Osteoblast (primary cell): Measurements from ENCODE around the gene RARB. TPM values are rescaled to one million over a fixed set of nuclear protein-coding genes. Genes with fewer than 3 reads are reported as not detected.

ENCODE experiments used
- DNase-seq: peaks from one replicate; pipeline ENCODE4 v3.0.0; 2011; ENCODE audit warnings: low spot score, mixed read lengths; ENCODE audit not compliant: insufficient read length; ENCODE audit errors: missing footprints
- H2AFZ ChIP-seq: 2 replicates; pipeline ENCODE4 v1.6.0; 2011; ENCODE audit warnings: mild to moderate bottlenecking, low read length
- H3K27ac ChIP-seq: 2 replicates; pipeline ENCODE4 v1.5.1; 2011; ENCODE audit warnings: mild to moderate bottlenecking, low read depth, low read length, moderate library complexity
- H3K27me3 ChIP-seq: 2 replicates; pipeline ENCODE4 v1.6.0; 2012; ENCODE audit warnings: mild to moderate bottlenecking, control low read depth, inconsistent platforms, low read length, moderate library complexity; ENCODE audit not compliant: insufficient read depth
- H3K36me3 ChIP-seq: 2 replicates; pipeline ENCODE4 v1.5.1; 2011; ENCODE audit warnings: mild to moderate bottlenecking, low read length, control low read depth, moderate library complexity; ENCODE audit not compliant: insufficient read depth
- H3K4me1 ChIP-seq: 2 replicates; pipeline ENCODE4 v1.5.1; 2011; ENCODE audit warnings: mild to moderate bottlenecking, low read length, control low read depth, moderate library complexity; ENCODE audit not compliant: insufficient read depth
- H3K4me2 ChIP-seq: 2 replicates; pipeline ENCODE4 v1.6.0; 2011; ENCODE audit warnings: mild to moderate bottlenecking, low read length; ENCODE audit not compliant: insufficient read depth
- H3K4me3 ChIP-seq: fragments of 200-600 bp; sonication (generic); 3 replicates; pipeline ENCODE4 v1.5.1; 2012; ENCODE audit warnings: mild to moderate bottlenecking, low read length, inconsistent platforms; ENCODE audit not compliant: insufficient read depth
- H3K79me2 ChIP-seq: 2 replicates; pipeline ENCODE4 v1.6.0; 2012; ENCODE audit warnings: mild to moderate bottlenecking, low read length, control low read depth, inconsistent platforms; ENCODE audit not compliant: insufficient read depth
- H3K9me3 ChIP-seq: 2 replicates; pipeline ENCODE4 v1.5.1; 2011; ENCODE audit warnings: low read depth, low read length, control low read depth
- H4K20me1 ChIP-seq: 2 replicates; pipeline ENCODE4 v1.6.0; 2012; ENCODE audit warnings: mild to moderate bottlenecking, low read length, control low read depth; ENCODE audit not compliant: insufficient read depth
- total RNA-seq: library from RNA; depleted of rRNA; stranded (reverse); fragments of >200 nt; gene quantifications from 2 replicates; pipeline ENCODE4 v1.2.3, GENCODE V29; 2012
- TF ChIP-seq, protein P1 (sequence below): IDR thresholded peaks from 2 replicates; pipeline ENCODE4 v1.5.1; 2011; ENCODE audit warnings: mild to moderate bottlenecking, low read depth, low read length, moderate library complexity; ENCODE audit errors: extremely low read depth

RARB gene
- total RNA-seq, 1 donor: 7.6 TPM

- no peaks in the 10 kb centered on the region for H4K20me1 ChIP-seq
- no peak overlapping the region for H2AFZ ChIP-seq
- peak overlapping the region; percentile 18 for H3K27ac ChIP-seq
- peak; percentile 74 for DNase-seq
- H3K4me1 ChIP-seq: peaks cover 12% of the 10 kb centered on the region
- H3K27me3 ChIP-seq: no peaks in the 10 kb centered on the region
- H3K4me2 ChIP-seq: no peak overlapping the region
- H3K9me3 ChIP-seq: peaks cover 5% of the 10 kb centered on the region
- H3K36me3 ChIP-seq: peaks cover 9% of the 10 kb centered on the region
- H3K79me2 ChIP-seq: no peaks in the 10 kb centered on the region
- TF ChIP-seq, protein P1, sequence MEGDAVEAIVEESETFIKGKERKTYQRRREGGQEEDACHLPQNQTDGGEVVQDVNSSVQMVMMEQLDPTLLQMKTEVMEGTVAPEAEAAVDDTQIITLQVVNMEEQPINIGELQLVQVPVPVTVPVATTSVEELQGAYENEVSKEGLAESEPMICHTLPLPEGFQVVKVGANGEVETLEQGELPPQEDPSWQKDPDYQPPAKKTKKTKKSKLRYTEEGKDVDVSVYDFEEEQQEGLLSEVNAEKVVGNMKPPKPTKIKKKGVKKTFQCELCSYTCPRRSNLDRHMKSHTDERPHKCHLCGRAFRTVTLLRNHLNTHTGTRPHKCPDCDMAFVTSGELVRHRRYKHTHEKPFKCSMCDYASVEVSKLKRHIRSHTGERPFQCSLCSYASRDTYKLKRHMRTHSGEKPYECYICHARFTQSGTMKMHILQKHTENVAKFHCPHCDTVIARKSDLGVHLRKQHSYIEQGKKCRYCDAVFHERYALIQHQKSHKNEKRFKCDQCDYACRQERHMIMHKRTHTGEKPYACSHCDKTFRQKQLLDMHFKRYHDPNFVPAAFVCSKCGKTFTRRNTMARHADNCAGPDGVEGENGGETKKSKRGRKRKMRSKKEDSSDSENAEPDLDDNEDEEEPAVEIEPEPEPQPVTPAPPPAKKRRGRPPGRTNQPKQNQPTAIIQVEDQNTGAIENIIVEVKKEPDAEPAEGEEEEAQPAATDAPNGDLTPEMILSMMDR: no peak
- no peak overlapping the region for H3K4me3 ChIP-seq
Measured at GRCh38 chr3:25585361-25586166, 157.5 kb downstream of the RARB start.

GRCh38 chr3:25586167-25586505 lies 158.1 kb downstream of the RARB start:
- Histone ChIP-seq H3K4me3 (no peak overlapping the region), H2AFZ (no peak overlapping the region), H3K27me3 (no peaks in the 10 kb centered on the region), H3K9me3 (peaks cover 5% of the 10 kb centered on the region), H3K4me2 (no peak overlapping the region), H4K20me1 (no peaks in the 10 kb centered on the region), H3K79me2 (no peaks in the 10 kb centered on the region), H3K36me3 (peaks cover 5% of the 10 kb centered on the region), H3K27ac (no peak overlapping the region), H3K4me1 (peaks cover 12% of the 10 kb centered on the region)
- DNase-seq: no peak
- TF ChIP-seq, protein P1: no peak

DNA sequence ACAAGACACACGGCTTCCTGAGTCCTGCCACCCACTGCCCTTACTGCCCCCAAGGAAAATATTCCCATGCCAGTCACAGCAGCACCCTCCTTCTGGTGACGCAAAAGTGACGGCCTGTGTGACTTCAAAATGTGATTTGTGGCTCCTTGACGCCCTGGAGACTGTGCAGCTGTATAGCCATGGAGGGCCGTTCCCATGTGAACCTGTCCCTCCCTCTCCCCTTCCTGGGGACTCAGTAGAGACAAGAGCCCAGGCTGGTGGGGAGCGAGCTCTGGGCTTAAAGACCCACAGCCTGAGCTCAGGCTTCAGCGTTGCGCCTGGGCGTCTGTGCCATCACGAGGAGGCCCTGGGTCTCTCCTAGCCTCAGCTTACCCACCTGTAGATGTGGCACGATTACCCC lies 158.5 kb downstream of the RARB start:
- Histone ChIP-seq H3K4me2 (no peak overlapping the region), H3K27me3 (no peaks in the 10 kb centered on the region), H3K36me3 (peaks cover 3% of the 10 kb centered on the region), H3K4me1 (peaks cover 12% of the 10 kb centered on the region), H2AFZ (no peak overlapping the region), H3K27ac (no peak overlapping the region), H3K9me3 (peaks cover 5% of the 10 kb centered on the region), H4K20me1 (no peaks in the 10 kb centered on the region), H3K4me3 (no peak overlapping the region), H3K79me2 (no peaks in the 10 kb centered on the region)
- TF ChIP-seq, protein P1: no peak
- no peak for DNase-seq

GRCh38 chr3:25587094-25587493 lies 159.0 kb downstream of the RARB start:
- no peak overlapping the region for H3K4me2 ChIP-seq
- H3K27ac ChIP-seq: peak overlapping the region; percentile 14
- no peak overlapping the region for H3K4me3 ChIP-seq
- DNase-seq: no peak
- no peaks in the 10 kb centered on the region for H3K27me3 ChIP-seq
- no peaks in the 10 kb centered on the region for H3K36me3 ChIP-seq
- H3K79me2 ChIP-seq: no peaks in the 10 kb centered on the region
- H4K20me1 ChIP-seq: no peaks in the 10 kb centered on the region
- H2AFZ ChIP-seq: no peak overlapping the region
- peaks cover 5% of the 10 kb centered on the region for H3K9me3 ChIP-seq
- H3K4me1 ChIP-seq: peaks cover 15% of the 10 kb centered on the region
- TF ChIP-seq, protein P1: no peak
